SH-SY5Y (cell line): Measurements from ENCODE around the gene GPC3.

ENCODE experiments used
- GATA2 ChIP-seq: IDR thresholded peaks from 2 replicates; pipeline ENCODE4 v1.6.1; 2011; ENCODE audit warnings: mild to moderate bottlenecking, low read depth, low read length
- GATA3 ChIP-seq: IDR thresholded peaks from 2 replicates; pipeline ENCODE4 v1.6.1; 2011; ENCODE audit warnings: low read depth, mild to moderate bottlenecking, low read length, moderate library complexity

- TF ChIP-seq GATA3 = no peak
- TF ChIP-seq GATA2 = no peak
Observed at GRCh38 chrX:133815496-133815895, 169.9 kb downstream of the GPC3 start.
